ENCODE results near the gene CMIP.
"Not testable (repeated sequence)": the region's sequence is repeated elsewhere in the genome, so short reads cannot be mapped to it uniquely, and the experiment has no call there.

The CMIP gene

DNA sequence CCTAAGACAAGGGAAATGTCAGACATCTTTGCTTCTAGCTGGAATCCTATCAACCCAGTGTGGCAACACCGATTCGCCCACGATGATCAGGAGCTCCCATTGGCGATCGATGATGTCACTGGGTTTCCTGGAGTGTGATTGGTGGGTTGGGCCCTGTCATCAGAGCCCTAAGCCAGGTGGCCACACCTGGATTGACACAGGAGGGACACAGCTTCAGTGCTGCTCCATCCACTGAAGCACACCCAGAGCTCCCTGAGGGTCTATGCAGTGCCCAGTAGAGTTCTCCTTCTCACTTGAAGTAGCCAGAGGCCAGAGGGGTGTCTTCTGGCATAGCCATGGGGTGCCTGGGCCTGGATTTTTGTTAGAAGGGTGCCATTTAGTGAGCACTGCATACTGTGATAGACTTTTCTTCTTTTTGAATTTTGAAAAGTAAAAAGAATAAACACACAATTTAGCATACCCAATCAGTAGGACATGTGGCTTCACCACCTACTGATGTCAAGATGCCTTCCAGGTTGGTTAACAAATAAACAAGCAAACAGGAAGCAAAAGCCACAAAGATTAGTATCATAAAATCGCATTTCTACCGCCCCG lies 77.6 kb downstream of the CMIP start:
- TF ChIP-seq, protein P1, sequence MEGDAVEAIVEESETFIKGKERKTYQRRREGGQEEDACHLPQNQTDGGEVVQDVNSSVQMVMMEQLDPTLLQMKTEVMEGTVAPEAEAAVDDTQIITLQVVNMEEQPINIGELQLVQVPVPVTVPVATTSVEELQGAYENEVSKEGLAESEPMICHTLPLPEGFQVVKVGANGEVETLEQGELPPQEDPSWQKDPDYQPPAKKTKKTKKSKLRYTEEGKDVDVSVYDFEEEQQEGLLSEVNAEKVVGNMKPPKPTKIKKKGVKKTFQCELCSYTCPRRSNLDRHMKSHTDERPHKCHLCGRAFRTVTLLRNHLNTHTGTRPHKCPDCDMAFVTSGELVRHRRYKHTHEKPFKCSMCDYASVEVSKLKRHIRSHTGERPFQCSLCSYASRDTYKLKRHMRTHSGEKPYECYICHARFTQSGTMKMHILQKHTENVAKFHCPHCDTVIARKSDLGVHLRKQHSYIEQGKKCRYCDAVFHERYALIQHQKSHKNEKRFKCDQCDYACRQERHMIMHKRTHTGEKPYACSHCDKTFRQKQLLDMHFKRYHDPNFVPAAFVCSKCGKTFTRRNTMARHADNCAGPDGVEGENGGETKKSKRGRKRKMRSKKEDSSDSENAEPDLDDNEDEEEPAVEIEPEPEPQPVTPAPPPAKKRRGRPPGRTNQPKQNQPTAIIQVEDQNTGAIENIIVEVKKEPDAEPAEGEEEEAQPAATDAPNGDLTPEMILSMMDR (IDR thresholded peaks at IDR 0.05; ENCODE audit: low read depth, low read length, missing control alignments), result no peak
- DNase-seq (ENCODE audit: low read depth), result no peak

DNA sequence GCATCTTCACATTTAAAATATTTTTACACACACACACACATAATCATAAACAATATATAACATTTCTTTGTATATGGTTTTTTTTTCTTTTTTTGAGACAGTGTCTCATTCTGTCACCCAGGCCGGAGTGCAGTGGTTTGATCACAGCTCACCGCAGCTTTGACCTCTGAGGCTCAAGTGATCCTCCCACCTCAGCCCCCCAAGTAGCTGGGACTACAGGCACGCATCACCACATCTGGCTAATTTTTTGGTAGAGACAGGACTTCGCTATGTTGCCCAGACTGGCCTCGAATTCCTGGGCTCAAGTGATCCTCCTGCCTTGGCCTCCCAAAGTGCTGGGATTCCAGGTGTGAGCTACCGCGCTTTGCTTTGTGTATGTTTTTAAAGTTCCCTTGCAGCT lies 78.2 kb downstream of the CMIP start:
- not testable (repeated sequence) for DNase-seq (ENCODE audit: low read depth); H3K4me3 ChIP-seq (ENCODE audit: low read depth, low read length)

More for the DNA sequence above, 77.6 kb downstream of the CMIP start:
- H3K4me3 ChIP-seq (ENCODE audit: low read depth, low read length), result no peak overlapping the region

DNA sequence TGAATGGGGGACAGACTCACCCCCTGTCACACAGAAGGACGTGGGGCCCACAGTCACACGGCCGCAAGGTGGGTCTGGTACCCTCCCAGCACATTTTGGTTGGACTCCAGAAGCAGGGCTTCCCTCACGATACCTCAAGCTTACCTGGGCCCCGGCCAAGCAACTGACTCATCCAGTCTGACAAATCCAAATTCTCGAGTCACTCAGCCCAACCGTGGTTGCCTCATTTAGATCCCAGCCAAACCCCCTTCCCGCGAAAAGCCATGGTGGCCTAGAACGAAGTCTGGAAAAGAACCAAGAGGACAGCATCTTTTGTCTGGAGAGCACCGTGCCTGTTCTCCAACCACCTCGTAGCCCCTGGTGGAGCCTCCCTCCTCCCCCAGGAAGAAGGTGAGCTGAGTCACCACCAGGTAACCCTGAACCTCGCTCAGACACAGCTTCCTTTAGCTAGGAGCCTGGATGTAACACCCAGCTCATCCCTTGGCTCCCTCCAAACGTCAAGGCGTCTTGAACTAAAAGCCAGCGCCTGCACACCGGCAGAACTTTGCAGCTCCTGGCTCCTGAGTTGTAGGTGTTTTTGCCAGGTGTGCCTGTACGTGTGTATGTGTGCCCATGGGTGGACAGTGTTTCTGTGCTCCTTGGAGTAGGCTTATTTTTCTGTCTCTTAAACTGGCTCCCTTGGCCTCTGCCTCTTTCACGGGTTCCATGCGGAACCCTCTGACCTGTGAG lies 78.9 kb downstream of the CMIP start:
- no peak for DNase-seq (ENCODE audit: low read depth)

DNA sequence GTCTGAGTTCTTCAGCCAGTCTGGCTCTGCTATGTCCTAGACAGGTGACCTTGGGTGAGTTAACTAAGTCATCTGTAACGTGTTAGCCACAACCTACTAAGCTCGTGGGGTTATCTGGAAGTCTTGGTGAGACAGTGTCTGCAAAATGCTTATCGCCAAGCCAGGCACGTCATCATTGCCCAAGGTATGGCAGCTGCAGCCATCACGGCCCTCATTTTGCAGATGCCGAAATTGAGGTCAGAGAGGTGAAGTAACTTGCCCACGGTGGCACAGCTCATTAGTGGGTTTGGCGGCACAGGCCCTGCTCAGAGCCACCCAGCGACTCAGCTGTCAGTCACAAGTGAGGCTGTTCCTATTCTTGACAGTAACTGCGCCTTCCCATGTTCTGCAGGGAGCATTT lies 79.8 kb downstream of the CMIP start:
- TF ChIP-seq, protein P1 (IDR thresholded peaks at IDR 0.05; ENCODE audit: low read depth, low read length, missing control alignments), result no peak
- DNase-seq (ENCODE audit: low read depth), result no peak
- H3K4me3 ChIP-seq (ENCODE audit: low read depth, low read length), result no peak overlapping the region

More for the DNA sequence above, 78.9 kb downstream of the CMIP start:
- TF ChIP-seq, protein P1 (IDR thresholded peaks at IDR 0.05; ENCODE audit: low read depth, low read length, missing control alignments), result no peak
- no peak overlapping the region for H3K4me3 ChIP-seq (ENCODE audit: low read depth, low read length)

DNA sequence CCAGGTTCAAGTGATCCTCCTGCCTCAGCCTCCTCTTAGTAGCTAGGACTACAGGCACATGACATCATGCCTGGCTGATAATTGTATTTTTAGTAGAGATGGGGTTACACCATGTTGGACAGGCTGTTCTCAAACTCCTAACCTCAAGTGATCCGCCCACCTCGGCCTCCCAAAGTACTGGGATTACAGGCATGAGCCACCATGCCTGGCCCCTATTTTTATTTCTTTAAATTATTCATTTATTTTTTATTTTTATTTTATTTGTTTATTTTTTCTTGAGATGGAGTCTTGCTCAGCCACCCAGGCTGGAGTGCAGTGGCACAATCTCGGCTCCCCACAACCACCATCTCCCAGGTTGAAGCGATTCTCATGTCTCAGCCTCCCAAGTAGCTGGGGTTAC lies 80.3 kb downstream of the CMIP start:
- not testable (repeated sequence) for H3K4me3 ChIP-seq (ENCODE audit: low read depth, low read length); DNase-seq (ENCODE audit: low read depth)

DNA sequence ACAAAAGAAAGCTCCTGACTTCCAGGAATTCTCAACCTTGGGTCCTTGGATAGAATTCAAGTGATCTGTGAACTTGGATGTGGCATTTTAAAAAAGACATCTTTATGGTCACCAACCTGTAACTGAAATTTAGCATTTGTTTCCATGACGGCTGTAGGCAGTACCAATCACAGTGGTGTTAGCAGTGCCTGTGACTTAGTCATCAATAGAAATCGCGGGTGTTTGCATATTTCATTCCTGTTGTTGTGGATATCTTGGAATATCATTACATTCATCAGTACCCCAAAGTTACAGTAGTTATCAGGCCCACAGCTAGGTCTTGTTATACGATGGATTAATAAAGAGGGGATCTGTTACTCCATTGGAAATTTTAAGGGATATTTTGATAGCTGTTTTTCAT lies 81.6 kb downstream of the CMIP start:
- no peak for DNase-seq (ENCODE audit: low read depth)
- TF ChIP-seq, protein P1 (IDR thresholded peaks at IDR 0.05; ENCODE audit: low read depth, low read length, missing control alignments), result no peak
- H3K4me3 ChIP-seq (ENCODE audit: low read depth, low read length), result no peak overlapping the region

DNA sequence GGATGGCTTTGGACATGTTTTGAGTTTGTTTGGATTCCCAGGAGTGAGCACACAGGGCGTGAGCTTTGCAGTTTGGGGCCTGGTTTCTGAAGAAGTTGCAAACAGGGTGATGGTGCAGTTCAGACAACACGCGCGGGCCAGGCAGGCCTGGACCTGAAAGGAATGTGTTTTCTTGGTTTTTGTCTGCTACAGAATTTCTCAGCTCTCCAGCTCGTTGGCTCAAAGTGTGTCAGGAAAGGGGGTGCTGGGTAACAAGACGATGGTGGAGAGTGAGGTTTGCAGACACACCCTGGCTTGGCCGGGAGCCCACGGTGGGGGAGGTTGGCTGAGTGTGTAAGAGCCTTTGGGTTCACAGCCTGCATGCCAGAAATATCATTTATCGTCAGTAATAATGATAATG lies 82.3 kb downstream of the CMIP start:
- DNase-seq (ENCODE audit: low read depth), result no peak
- H3K4me3 ChIP-seq (ENCODE audit: low read depth, low read length), result no peak overlapping the region
- TF ChIP-seq, protein P1 (IDR thresholded peaks at IDR 0.05; ENCODE audit: low read depth, low read length, missing control alignments), result no peak

Measured in GM12864 (cell line).